ENCODE data around the gene MSI2.

MSI2 gene

GRCh38 chr17:57490111-57490845 lies 234.0 kb downstream of the MSI2 start:
- Histone ChIP-seq H3K4me3 (ENCODE audit: low read length) (no peak overlapping the region), H3K79me2 (ENCODE audit: control insufficient read depth, low read length) (peaks cover 36% of the 10 kb centered on the region), H3K4me2 (ENCODE audit: low read length) (no peak overlapping the region), H3K9me2 (replicated peaks; ENCODE audit: control insufficient read depth, low read length) (no peaks in the 10 kb centered on the region), H3F3A (ENCODE audit: control insufficient read depth, insufficient read depth) (no peaks in the 10 kb centered on the region), H3K9me3 (ENCODE audit: control insufficient read depth, insufficient read depth, low read length) (no peaks in the 10 kb centered on the region), H3K36me3 (ENCODE audit: control insufficient read depth, low read length) (peaks cover 3% of the 10 kb centered on the region; the same call in 1 of the 2 replicates), H4K20me1 (ENCODE audit: control insufficient read depth, insufficient read depth, low read depth, low read length) (no peaks in the 10 kb centered on the region; the same call in 1 of the 2 replicates), H3K27ac (ENCODE audit: low read depth, low read length) (no peak overlapping the region), H3K4me1 (ENCODE audit: control insufficient read depth, low read length) (peaks cover 34% of the 10 kb centered on the region), H3K27me3 (ENCODE audit: control insufficient read depth, low read length) (no peaks in the 10 kb centered on the region)
- TF ChIP-seq CTCF (IDR thresholded peaks at IDR 0.05; ENCODE audit: low read depth, low read length, poor library complexity, severe bottlenecking) (no peak), EZH2phosphoT487 (IDR thresholded peaks at IDR 0.05; ENCODE audit: borderline replicate concordance, low read length) (no peak)

DNA sequence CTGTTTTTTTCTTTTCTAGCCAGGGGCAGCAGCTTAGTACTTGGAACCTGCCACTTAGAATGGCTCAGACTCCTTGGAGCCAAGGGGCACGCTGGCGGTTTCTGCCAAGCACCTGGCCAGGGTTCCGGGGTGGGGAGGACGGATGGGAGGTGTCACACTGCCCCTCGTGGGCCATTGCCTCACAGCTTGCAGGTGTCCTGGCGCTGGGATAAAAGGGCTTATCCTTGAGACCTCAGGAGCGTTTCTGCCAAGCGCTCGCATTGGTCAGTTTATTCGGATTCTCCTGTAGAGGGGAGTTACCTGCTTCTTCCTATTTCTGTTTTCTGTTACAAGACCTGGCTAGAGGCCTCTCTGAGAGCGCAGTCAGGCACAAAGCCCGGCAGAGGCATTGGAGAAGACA lies 234.6 kb downstream of the MSI2 start:
- Histone ChIP-seq H3F3A (ENCODE audit: control insufficient read depth, insufficient read depth) (no peaks in the 10 kb centered on the region), H3K9me2 (replicated peaks; ENCODE audit: control insufficient read depth, low read length) (no peaks in the 10 kb centered on the region), H3K4me1 (ENCODE audit: control insufficient read depth, low read length) (peaks cover 28% of the 10 kb centered on the region), H3K79me2 (ENCODE audit: control insufficient read depth, low read length) (peaks cover 30% of the 10 kb centered on the region), H3K4me2 (ENCODE audit: low read length) (no peak overlapping the region), H3K27me3 (ENCODE audit: control insufficient read depth, low read length) (no peaks in the 10 kb centered on the region), H3K4me3 (ENCODE audit: low read length) (no peak overlapping the region), H3K9me3 (ENCODE audit: control insufficient read depth, insufficient read depth, low read length) (no peaks in the 10 kb centered on the region), H3K27ac (ENCODE audit: low read depth, low read length) (no peak overlapping the region), H4K20me1 (ENCODE audit: control insufficient read depth, insufficient read depth, low read depth, low read length) (no peaks in the 10 kb centered on the region; the same call in 1 of the 2 replicates), H3K36me3 (ENCODE audit: control insufficient read depth, low read length) (peaks cover 3% of the 10 kb centered on the region; the same call in 1 of the 2 replicates)
- no peak for TF ChIP-seq CTCF (IDR thresholded peaks at IDR 0.05; ENCODE audit: low read depth, low read length, poor library complexity, severe bottlenecking)

DNA sequence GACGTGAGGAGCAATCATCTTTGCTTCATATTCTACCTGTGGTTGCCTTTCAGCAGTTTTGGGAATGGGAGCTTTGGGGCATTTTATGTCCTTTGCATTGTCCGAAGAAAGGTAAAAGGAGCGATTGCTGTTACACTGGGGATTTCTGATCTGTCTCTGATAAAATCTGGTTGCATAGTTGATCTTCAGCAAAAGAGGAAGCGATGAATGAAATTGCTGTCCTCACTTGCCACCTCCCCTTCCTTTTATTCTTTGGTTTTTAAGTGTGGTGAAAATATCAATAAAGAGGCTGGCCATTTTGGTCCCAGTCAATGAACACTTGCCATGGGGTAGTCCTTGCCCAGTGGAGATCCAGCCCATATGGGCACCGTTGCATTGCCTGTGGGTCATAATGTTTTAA lies 236.8 kb downstream of the MSI2 start:
- Histone ChIP-seq H3K27ac (ENCODE audit: low read depth, low read length) (no peak overlapping the region), H3F3A (ENCODE audit: control insufficient read depth, insufficient read depth) (no peaks in the 10 kb centered on the region), H3K4me2 (ENCODE audit: low read length) (no peak overlapping the region), H3K4me3 (ENCODE audit: low read length) (no peak overlapping the region), H3K4me1 (ENCODE audit: control insufficient read depth, low read length) (peaks cover 11% of the 10 kb centered on the region), H3K79me2 (ENCODE audit: control insufficient read depth, low read length) (peaks cover 14% of the 10 kb centered on the region), H3K36me3 (ENCODE audit: control insufficient read depth, low read length) (peaks cover 3% of the 10 kb centered on the region; the same call in 1 of the 2 replicates), H3K9me3 (ENCODE audit: control insufficient read depth, insufficient read depth, low read length) (no peaks in the 10 kb centered on the region), H3K27me3 (ENCODE audit: control insufficient read depth, low read length) (no peaks in the 10 kb centered on the region), H4K20me1 (ENCODE audit: control insufficient read depth, insufficient read depth, low read depth, low read length) (no peaks in the 10 kb centered on the region; the same call in 1 of the 2 replicates), H3K9me2 (replicated peaks; ENCODE audit: control insufficient read depth, low read length) (no peaks in the 10 kb centered on the region)
- TF ChIP-seq EZH2phosphoT487 (IDR thresholded peaks at IDR 0.05; ENCODE audit: borderline replicate concordance, low read length) (no peak), CTCF (IDR thresholded peaks at IDR 0.05; ENCODE audit: low read depth, low read length, poor library complexity, severe bottlenecking) (no peak)

Measured in DOHH2 (cell line).